HG02973 (cell line): ENCODE results near the gene DTNBP1.

ENCODE experiments used
- ATAC-seq: cut with Tn5 transposase; IDR thresholded peaks from one replicate; pipeline ENCODE4 v1.9.1; 2021; ENCODE audit warnings: moderate library complexity; ENCODE audit not compliant: unreplicated experiment

DTNBP1 gene

GRCh38 chr6:15594512-15595259, 68.1 kb downstream of the DTNBP1 start:
- ATAC-seq = no peak

- no peak for ATAC-seq
Measured at GRCh38 chr6:15593798-15594197, 69.0 kb downstream of the DTNBP1 start.

GRCh38 chr6:15592610-15593009, 70.2 kb downstream of the DTNBP1 start:
- no peak for ATAC-seq

GRCh38 chr6:15588971-15589634, 73.7 kb downstream of the DTNBP1 start:
- no peak for ATAC-seq

GRCh38 chr6:15586503-15586902, 76.3 kb downstream of the DTNBP1 start:
- no peak for ATAC-seq

- ATAC-seq = no peak
Measured at GRCh38 chr6:15585760-15586214, 77.0 kb downstream of the DTNBP1 start.

GRCh38 chr6:15582499-15582898, 80.3 kb downstream of the DTNBP1 start:
- no peak for ATAC-seq

GRCh38 chr6:15581751-15582150, 81.1 kb downstream of the DTNBP1 start:
- no peak for ATAC-seq

- ATAC-seq = no peak
Measured at GRCh38 chr6:15580326-15580725, 82.5 kb downstream of the DTNBP1 start.

- ATAC-seq = no peak
Measured at GRCh38 chr6:15578716-15579391, 84.0 kb downstream of the DTNBP1 start.

GRCh38 chr6:15577550-15578171, 85.2 kb downstream of the DTNBP1 start:
- ATAC-seq = no peak

GRCh38 chr6:15577106-15577505, 85.7 kb downstream of the DTNBP1 start:
- no peak for ATAC-seq

- ATAC-seq = no peak
Measured at GRCh38 chr6:15575357-15576033, 87.3 kb downstream of the DTNBP1 start.

- ATAC-seq = no peak
Measured at GRCh38 chr6:15574486-15574885, 88.3 kb downstream of the DTNBP1 start.

- no peak for ATAC-seq
Measured at GRCh38 chr6:15574023-15574422, 88.8 kb downstream of the DTNBP1 start.

- ATAC-seq = no peak
Measured at GRCh38 chr6:15573384-15573783, 89.4 kb downstream of the DTNBP1 start.

- ATAC-seq = no peak
Measured at GRCh38 chr6:15572296-15573016, 90.4 kb downstream of the DTNBP1 start.

- no peak for ATAC-seq
Measured at GRCh38 chr6:15570171-15570570, 92.7 kb downstream of the DTNBP1 start.

GRCh38 chr6:15569035-15569995, 93.5 kb downstream of the DTNBP1 start:
- no peak for ATAC-seq
